GM19035 (cell line): Measurements from ENCODE around the gene PCNX2.

Experiments
- ATAC-seq: cut with Tn5 transposase; IDR thresholded peaks from one replicate; pipeline ENCODE4 v1.9.1; 2021; ENCODE audit not compliant: unreplicated experiment

The PCNX2 gene

DNA sequence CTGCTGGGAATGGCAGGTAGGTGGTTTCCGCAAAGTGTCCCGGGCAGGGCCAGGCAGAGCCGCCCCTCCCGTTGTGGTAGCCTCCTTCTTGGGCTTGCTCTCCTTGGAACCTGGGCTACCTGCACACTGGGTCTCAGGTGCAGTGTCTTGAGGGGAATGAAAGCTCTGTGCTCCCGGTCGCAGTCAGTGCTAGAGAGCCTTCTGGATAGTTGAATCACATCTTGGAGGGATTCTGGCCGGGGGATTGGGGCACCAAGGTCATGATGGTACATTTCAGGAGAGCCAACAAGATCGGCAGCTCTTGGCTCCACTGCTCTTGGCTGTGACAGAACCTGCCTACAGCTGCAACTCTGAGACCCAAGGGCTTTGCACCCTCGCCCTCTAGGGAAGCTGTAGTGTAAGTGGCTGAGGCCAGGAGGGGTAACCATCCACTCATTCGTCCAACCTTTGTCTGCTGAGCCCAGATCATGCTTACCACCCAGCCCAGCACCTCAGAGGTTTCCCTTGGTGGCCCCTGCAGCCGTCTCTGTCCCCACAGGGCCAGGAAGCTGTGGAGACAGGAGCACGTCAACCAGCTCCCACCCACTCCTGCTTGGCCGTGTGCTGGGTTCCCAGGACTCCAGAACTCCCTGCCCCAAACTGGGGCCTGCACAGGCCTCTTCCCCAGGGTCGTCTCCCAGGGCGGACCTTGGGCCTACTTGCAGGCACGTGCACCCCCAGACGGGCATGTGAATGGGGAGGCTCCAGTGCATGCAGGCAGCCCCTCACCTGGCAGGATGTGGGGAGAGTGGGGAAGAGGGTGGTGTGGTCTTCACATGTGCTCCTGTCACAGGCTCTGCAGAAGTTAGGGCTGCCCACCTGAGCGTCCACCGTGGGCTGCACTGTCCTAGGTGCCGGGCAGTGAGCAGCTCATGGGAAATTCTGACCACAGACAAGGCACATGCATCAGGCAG, 305.1 kb downstream of the PCNX2 start:
- no peak for ATAC-seq

DNA sequence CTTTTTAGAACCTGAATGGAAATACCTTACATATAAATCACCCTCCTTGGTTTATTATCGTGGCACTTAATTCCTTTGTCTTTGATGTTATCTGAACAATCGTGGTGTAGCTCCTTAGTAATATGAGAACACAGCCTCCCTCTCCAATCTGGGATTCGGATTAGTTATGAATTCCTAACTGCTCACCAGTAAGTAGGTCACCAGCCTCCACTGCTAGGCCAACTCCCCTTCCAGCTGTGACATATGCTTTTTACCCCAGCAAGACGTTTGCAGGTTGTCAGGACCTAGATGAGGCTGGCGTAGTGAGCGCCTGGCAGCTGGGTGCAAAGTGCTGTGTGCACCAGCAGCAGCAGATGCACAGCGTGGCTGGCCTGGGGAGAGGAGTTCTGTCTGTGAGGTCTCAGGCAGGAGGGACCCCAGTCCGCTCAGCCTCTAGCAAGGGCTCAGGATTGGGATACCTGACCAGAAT, 306.9 kb downstream of the PCNX2 start:
- ATAC-seq, result no peak

DNA sequence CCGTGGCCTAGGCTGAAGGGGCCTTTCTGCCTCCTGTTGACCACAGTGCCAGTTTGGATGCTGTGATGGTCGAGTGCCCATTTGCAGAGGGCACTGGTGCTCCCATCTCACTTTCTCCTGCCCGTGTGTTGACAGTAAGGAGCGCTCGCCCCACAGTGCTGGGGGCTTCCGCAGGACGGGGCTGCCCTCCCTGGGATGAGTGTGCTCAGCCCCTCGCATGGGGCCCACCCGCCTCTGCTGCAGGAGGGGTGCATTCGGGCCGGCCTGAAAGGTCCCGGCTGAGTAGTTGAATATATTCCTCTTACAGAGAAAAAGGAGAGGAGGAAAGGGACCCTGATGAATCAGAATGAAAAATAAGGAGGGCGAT, 307.8 kb downstream of the PCNX2 start:
- no peak for ATAC-seq

DNA sequence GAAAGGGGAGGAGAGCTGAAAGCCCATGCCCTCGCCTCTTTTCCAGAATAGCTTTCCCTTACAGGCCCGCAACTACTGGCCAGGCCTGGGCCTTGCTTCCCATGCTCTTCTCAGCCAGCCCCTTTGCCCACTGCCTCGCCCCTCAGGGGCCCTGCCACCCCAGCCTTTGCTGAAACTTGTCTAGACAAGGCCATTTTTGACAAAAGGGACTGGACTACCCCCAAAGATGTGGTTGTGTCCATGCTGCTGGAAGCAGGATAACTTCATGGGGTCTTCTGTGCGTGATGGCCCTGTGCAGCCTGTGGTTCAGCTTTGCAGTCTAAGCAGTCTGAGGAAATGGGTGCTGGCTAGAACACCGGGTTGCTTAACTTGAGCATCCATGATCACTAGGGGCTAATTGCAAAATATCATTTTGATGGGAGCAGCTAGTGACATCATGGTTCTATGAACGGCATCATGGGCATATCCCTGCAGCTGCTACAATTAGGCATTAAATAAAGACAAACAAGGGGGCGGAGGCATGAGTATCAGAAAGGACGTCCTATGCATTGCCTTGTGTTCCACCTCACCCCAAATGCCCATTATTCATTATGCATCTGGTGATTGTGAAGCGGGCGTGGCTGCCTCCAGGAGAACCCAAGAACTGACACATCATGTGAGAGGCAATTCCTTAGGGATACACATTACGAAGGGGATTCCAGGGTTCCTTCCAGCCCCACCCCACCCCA, 308.3 kb downstream of the PCNX2 start:
- no peak for ATAC-seq

DNA sequence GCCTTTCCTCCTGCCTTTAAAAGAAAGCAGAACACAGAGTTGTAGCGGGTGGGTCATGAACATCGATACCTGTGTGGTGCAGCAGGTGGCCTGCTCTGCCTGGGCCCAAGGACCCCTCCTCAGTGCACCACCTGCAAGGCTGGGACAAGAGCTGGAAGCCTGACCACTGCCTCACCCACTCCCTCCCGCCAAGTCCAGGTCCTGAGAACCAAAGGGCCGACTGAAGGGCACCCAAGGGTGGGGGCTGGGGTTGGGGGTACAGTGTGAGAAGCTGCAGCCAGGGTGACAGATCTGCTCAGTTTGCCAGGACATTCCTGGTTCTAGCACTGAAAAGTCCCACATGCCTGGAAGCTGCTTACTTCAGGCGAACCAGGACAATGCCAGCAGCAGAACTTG, 309.0 kb downstream of the PCNX2 start:
- no peak for ATAC-seq

DNA sequence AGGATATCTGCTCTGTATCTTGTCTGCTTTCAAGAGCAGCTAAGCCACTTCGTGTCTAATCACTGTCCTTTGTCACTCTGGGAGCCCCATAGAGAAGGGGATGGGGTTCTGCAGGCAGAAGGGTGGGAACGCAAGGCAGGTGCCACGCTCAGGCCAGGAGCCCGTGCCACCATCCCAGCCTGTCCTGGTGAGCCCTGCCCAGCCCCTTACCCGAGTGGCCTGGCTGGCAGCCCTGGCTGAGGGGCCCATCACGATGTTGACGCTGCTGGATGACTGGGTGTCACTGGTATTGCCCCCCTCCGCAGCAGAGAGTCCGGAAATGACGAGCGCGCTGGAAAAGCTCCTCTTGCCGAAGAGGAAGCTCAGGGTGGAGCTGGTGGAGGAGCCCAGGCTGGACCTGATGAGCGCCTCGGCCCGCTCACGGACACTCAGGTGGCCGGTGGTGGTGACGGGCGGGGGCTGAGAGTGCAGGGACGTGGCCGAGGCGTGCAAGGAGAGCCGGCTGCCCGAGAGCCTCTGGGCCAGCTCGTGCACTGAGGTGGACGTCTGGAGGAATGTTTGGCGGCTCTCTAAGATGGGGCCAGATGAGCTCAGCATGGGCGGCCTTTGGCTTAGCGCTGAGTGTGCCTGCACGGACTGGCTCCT, 309.5 kb downstream of the PCNX2 start:
- ATAC-seq, result no peak

DNA sequence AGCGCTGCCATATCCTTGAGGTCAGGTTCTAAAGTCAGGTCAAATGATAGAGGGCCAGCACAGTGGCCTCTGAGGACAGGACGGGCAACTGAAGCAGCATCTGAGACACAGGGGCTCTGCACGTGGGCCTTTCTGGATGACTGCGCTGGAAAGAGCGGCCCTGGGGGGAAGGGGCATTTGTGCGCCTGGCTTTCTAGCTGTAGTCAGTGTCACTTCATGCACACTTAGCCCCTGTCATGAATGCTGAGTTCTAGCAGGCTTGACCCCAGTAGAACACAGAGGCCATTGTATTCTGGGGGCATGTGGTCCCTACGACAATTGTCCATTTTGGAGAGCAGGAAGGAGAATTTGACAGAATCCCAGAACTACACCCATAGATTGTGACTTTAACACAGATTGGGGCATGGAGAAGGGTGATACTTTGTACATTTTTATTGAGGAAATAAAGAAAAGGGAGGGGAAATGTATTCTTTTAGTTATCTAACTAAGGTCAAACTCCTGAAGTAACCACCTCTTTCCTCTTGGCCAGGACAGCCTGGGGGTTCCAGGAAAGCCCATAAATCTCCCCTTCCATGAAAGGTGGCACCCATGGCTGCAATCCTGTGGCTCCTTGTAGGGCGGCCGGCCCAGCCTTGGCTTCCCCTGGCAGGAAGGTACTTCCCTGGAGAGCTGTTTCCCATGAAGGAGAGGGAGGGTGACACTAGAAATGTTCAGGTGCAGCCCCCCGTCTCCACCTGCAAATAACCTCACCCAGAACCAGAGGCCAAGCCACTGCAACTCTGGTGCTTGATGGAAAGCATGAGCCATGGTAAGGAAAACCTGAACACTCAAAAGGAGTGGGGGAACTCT, 310.7 kb downstream of the PCNX2 start:
- ATAC-seq, result no peak

DNA sequence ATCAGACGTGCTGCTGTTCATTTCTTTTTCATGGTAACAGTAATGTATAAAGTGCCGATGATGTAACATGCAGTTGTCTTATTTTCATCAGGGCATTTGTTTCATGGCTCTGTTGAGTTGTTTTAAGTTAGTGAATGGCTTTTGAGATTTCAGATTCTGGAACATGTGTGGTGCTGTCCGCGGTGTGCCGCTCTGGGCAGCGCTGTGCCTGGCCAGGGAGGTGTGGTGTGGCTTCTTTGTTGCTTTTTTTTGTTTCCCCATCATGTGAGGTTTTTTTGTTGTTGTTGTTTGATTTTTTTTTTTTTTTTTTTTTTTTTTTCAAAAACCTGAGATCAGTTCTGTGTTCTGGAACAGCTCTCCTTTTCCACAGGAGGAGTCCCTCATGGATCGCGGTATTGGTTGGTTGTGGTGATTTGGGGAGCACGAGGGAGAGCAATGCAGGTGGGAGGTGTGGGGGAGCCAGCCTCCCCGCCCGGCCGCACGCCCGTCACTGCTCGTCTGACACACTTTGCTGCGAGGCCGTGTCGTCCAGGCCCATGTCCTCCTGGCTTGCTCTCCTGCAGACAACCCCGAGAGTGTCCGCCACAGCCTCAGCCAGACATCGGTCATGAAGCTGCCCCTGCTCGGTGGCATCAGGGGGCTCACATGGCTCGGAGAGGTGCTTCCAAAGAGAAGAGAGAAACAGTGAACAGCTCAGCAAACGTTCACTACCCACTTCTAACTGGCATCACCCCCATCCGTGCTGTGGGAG, 311.5 kb downstream of the PCNX2 start:
- no peak for ATAC-seq

DNA sequence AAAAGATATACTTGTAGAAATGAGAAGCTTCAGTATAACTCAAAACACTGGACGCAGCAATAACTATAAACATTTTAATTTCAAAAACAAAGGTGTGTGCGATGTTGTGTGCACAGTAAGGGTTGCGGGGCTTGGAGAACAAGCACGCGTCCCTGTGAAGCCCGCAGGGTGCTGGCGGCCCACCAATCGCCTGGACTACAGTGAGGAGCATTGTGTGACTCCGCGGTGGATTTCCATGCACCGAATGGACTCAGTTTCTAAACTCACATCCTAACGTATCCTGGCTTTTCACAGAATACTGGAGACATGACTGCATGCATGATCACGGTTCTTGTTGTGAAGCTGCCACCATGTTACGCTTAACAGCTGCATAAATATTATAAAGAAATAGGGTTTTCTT, 312.1 kb downstream of the PCNX2 start:
- no peak for ATAC-seq

DNA sequence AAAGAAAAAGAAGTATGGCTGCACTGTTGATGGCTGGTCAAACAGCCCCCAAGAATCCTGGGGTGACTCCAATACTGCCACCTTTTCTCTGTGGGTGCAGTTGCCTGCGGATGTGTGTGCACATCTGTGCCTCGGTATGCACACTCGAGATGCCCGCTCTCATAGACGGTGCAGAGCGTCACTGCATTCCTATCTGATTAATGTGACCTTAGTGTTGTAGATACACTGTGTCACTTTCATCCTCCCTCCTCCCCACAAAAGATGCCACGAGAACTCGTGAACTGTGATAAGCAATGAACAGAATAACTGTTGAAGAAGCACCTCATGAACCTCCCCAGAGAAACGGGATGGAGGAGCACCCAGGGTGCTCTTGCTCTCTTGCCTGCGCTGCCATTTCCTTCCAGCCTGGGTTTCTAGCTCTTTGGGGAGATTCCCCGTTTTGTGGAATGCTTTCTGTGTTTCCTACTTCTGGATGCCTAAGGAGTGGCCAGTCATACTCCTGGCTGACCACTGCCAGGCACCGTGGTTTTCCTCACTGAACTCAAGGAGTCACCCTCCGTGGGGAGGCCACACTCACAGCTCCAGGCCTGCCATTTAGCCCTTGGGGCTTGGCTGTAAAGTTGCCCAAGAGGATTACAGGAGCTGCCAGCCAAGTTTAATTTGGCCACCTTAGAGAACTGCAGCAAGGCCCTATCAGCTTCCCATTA, 313.1 kb downstream of the PCNX2 start:
- no peak for ATAC-seq

DNA sequence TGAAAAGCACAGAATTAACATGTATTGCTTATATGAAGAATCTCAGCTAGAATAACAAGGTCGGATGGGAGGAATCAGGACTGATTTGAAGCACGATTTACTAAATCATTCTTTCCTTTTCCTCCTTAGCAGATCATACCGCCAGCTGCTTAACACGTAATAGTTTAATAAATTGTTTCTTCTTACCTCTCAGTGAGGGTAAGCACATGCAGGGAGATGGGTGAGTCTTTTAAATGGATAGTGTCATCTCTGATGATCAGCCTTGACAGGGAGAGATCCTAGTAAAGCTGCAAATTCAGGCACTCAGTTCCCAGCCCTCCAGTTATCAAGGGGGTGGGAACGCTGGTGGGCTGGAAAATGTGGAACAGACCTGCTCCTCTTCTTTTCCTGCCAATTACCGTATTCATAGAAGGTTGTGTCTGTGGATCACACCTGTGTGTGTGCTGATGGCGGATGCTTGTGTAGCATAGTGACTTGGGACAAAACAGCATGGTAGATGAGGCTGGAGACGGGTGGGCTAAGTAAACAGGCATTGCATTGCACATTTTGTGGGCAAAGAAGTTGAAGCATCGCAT, 314.5 kb downstream of the PCNX2 start:
- ATAC-seq, result no peak

DNA sequence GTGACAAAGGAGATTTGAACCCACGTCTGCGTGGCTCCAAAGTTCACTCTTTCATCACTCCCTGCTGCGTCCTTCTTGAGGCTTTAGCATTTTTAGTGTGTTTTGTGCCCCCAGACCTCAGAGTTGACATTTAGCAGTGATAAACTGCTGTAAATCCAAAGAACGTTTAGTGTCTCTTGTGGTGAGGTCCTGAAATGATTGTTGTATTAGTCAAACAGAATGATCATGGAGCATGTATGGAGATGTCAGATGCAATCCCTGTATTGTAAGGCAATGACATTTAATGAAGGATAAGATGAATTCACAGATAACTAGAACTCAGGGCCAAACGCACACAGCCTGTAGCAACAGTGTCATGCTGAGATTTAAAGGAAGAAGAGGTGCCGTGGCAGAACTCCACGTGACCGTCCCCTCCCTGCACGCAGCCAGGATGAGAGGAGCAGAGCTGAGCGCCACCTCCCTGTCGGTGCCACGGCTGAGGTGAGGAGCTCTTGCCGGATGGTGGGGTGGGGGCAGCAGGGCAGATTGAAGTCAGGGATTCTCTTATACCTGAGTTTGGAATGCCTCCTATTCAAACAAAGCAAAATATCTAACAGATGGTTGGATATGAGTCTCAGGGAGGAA, 315.1 kb downstream of the PCNX2 start:
- no peak for ATAC-seq

DNA sequence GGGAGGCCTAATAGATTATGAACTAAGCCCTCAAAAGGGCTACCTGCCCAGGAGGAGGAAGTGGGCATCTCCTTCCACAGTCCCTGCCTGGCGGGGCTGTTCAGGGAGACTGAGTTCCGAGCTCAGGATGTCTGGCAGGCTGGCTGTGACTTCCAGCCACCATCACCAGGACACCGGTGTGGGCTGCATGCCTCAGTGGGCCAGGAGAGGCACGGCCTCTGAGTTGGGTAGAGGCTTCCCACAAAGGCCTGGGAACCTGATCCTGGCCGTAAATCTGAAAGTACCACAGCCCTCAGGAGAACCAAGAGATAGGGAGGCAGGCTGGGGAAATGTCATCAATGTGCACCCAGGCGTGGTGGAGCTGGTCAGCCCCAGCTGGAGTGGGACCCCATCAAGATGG, 316.0 kb downstream of the PCNX2 start:
- ATAC-seq, result no peak

DNA sequence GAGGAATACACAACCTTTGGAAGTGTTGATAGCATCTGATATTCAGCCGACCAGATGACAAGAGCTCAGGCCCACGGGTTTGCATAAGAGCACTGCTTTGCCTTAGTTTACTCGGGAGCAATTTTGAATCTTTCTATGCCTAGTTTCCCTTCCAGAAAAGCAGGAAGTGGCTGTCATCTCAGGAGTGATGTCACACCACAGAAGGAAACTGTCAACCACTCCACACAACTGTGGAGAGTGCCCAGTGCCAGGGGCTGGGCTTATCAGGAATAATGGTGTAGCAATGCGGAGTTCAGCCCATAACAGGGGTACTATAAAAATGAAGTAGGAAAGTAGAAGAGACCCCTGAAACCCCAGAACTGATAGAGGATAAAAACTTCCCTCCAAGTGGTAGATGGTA, 316.7 kb downstream of the PCNX2 start:
- no peak for ATAC-seq

DNA sequence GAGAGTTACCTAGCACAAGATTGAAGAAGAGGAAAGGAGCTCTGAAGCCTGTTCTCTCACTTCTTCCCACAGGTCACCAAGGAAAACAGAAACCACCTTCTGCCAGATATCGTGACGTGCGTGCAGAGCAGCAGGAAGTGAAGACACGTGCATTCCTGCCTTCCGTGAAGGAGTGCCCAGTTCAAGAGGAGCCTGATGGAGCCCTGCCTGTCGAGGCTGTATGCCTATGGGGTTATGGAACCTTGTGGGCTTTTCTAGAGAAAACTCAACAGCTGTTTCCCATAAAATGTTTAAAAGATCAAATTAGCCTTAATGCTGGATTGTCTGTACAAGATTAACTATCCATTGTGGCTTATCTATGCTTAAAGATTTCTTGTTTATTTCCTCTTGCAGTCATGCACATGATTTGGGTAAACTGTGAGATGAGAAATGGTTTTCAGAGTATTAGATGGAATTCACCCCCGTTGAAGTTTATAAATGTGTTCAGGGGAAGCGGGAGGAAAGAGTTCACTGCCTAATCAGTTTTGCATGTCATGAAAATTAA, 317.4 kb downstream of the PCNX2 start:
- ATAC-seq, result no peak

DNA sequence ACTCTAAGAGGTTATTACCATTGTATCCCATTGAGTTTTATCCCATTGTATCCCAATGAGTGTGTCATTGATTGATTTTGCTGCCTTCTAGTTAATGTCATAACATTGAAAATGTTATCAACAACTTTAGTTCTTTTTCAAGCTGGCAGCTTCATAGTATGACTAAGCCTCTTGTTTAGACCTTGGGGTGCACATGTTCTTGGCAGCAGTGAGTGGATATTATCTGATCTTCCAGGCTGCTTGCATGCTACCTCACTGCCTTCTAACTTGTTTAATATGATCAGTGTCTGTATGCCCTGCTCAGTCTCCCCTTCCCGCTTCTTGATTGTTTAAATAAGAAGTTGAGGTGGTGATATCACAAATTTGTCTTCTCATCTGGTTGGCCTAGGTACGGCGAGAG, 320.6 kb downstream of the PCNX2 start:
- ATAC-seq, result no peak

DNA sequence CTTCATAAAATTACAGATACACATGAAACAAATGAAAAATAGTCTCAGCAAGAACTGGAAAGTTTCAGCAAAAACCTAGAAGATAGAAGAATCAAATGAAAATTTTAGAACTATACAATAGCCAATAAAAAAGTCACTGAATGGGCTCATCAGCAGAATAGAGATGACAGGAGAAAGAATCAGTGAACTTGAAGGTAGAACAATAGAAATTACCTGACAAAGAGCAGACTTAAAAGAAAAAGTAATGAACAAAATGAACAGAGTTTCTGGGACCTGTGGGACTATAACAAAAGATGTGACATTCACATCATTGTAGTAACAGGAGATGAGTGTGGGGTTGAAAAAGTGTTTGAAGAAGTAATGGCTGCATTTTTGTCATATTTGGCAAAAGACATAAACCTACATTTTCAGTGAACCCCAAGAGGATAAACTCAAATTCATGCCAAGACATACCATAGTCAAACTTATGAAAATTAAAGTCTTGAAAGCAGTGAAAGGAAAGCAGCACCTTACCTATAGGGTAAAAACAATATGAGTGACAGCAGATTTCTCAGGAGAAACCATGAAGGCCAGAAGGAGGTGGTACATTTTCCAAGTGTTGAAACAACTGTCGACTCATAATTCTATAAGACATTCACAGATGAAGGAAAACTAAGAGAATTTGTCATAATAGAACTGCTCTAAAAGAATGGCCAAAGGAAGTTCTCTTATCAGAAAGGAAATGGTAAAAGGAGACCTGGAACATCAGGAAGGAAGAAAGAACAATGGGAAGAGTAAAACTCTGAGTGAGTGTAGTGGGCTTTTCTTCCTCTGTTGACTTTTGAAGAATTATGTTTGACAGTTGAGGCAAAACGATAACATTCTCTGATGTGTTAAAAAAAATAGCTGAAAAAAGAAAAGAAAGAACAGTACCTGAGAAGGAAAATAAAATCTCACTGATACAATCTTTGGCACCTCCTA, 321.6 kb downstream of the PCNX2 start:
- ATAC-seq, result no peak
